Tibial nerve (tissue), 4 donors: ENCODE data around the gene ARHGEF38. TPM values are rescaled to one million over a fixed set of nuclear protein-coding genes. Genes with fewer than 3 reads are reported as not detected.

ENCODE experiments used
- DNase-seq, 2 donors: peaks; one replicate each; pipeline ENCODE4 v3.0.0-alpha.2; 2019; ENCODE audit warnings: low spot score in 2 of 2
- H3K27ac ChIP-seq, 4 donors: fragments of 200-600 bp; sonication (generic) in 3 of 4; one replicate each; pipeline ENCODE4 v1.5.1; 2017 to 2019; ENCODE audit warnings: mild to moderate bottlenecking in 1 of 4
- H3K27me3 ChIP-seq, 2 donors: fragments of 200-600 bp; sonication (generic) in 1 of 2; one replicate each; pipeline versions ENCODE4 v1.5.1 to v1.6.0; 2017 to 2019
- H3K36me3 ChIP-seq, 3 donors: fragments of 200-600 bp; sonication (generic); one replicate each; pipeline ENCODE4 v1.5.1; 2018 to 2019
- H3K4me1 ChIP-seq, 4 donors: fragments of 200-600 bp; sonication (generic) in 3 of 4; one replicate each; pipeline ENCODE4 v1.5.1; 2017 to 2019
- H3K4me3 ChIP-seq, 4 donors: fragments of 200-600 bp; sonication (generic) in 3 of 4; one replicate each; pipeline ENCODE4 v1.5.1; 2017 to 2019; ENCODE audit warnings: mild to moderate bottlenecking in 1 of 4, moderate library complexity in 1 of 4
- H3K9me3 ChIP-seq, 4 donors: fragments of 200-600 bp; sonication (generic) in 3 of 4; one replicate each; pipeline ENCODE4 v1.5.1; 2017 to 2019
- CTCF ChIP-seq, 5 experiments: fragments of 200-600 bp in 3 of 5; fragments of 450-650 bp in 2 of 5; sonication (generic) in 3 of 5; IDR thresholded peaks; one replicate each; pipeline ENCODE4 v1.5.1; 2016 to 2019; ENCODE audit warnings: antibody characterized with exemption in 5 of 5, mild to moderate bottlenecking in 3 of 5, moderate library complexity in 2 of 5
- EP300 ChIP-seq, 2 donors: sonication (generic); formaldehyde crosslinking; IDR thresholded peaks; one replicate each; pipeline ENCODE4 v1.6.1; 2017; ENCODE audit warnings: antibody characterized with exemption in 2 of 2, mild to moderate bottlenecking in 1 of 2
- POLR2A ChIP-seq, 2 donors: fragments of 450-650 bp; IDR thresholded peaks; one replicate each; pipeline ENCODE4 v1.6.1; 2017; ENCODE audit warnings: antibody characterized with exemption in 2 of 2, mild to moderate bottlenecking in 2 of 2, moderate library complexity in 2 of 2
- WGBS, 2 donors: methylation state at CpG; one replicate each; pipeline ENCODE4 v1.1.5; 2018; 5-methylcytosine and 5-hydroxymethylcytosine counted together
- total RNA-seq, 4 donors: library from RNA; depleted of rRNA; stranded (reverse); fragments of >200 nt; gene quantifications; one replicate each; pipeline ENCODE4 v1.1.0, GENCODE V29; 2016

The ARHGEF38 gene
- total RNA-seq, 4 donors from 2014 or later = not detected

GRCh38 chr4:105632599-105632998, 80.2 kb downstream of the ARHGEF38 start:
- peaks cover 0 to 36% (median 7%) of the 10 kb centered on the region in 4 donors for H3K4me1 ChIP-seq
- H3K36me3 ChIP-seq = no peaks in the 10 kb centered on the region
- no peaks in the 10 kb centered on the region for H3K27me3 ChIP-seq
- DNase-seq = no peak
- no peak overlapping the region for H3K4me3 ChIP-seq
- WGBS, 2 donors = 80 to 89% methylated on average over 3 of the region's 3 CpGs
- H3K27ac ChIP-seq = peak overlapping the region in 1 of 4 donors; percentile 29
- H3K9me3 ChIP-seq = no peaks in the 10 kb centered on the region
- TF ChIP-seq POLR2A (IDR thresholded peaks at IDR 0.05) (no peak), CTCF (IDR thresholded peaks at IDR 0.05) (no peak), EP300 (IDR thresholded peaks at IDR 0.05) (no peak)

GRCh38 chr4:105633241-105633640, 80.8 kb downstream of the ARHGEF38 start:
- Histone ChIP-seq H3K27me3 (no peaks in the 10 kb centered on the region), H3K4me3 (no peak overlapping the region), H3K4me1 (peaks cover 0 to 43% (median 13%) of the 10 kb centered on the region in 4 donors), H3K36me3 (no peaks in the 10 kb centered on the region), H3K9me3 (no peaks in the 10 kb centered on the region), H3K27ac (peak overlapping the region in 1 of 4 donors; percentile 29)
- WGBS, 2 donors = 53 to 63% methylated on average over 3 of the region's 3 CpGs
- TF ChIP-seq EP300 (IDR thresholded peaks at IDR 0.05) = no peak
- TF ChIP-seq CTCF (IDR thresholded peaks at IDR 0.05) = no peak
- TF ChIP-seq POLR2A (IDR thresholded peaks at IDR 0.05) = no peak
- no peak for DNase-seq

DNA sequence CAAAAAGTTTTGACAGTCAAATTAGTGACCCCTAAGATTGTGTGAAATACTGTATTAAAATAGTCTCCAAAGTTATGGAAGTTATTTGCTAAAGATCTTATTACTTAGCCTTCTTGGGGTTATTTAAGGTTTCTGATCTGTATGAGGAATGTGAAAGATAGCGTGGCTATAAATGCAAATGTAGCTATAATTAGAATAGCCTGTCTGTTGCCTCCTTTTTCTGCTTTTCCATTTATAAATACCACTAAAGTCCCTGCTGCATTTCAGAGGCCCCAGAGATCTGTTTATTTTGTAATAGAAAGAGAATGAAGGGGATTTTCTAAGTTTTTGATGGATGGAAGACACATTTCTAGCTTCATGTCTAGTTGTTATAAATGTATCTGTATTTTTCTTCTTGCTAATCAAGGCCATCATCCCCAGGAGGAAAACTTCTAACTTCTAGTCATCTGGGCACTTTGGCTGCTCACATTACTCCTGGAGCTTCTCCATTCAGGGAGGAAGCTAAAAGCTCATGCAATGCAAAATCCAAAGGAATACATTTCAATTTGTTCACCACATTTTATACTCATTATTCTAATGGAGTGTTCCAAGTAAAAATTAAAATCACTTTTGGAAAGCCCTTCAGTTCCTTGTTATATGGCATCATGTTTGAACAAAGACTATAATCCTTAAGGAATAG, 82.1 kb downstream of the ARHGEF38 start:
- WGBS, 2 donors = 14 to 21% methylated on average over 1 of the region's 1 CpG
- Histone ChIP-seq H3K4me1 (peaks cover 0 to 49% (median 15%) of the 10 kb centered on the region in 4 donors), H3K27me3 (no peaks in the 10 kb centered on the region), H3K4me3 (no peak overlapping the region), H3K27ac (peak overlapping the region in 1 of 4 donors; percentile 17), H3K36me3 (no peaks in the 10 kb centered on the region), H3K9me3 (no peaks in the 10 kb centered on the region)
- TF ChIP-seq EP300 (IDR thresholded peaks at IDR 0.05) (no peak), CTCF (IDR thresholded peaks at IDR 0.05) (no peak), POLR2A (IDR thresholded peaks at IDR 0.05) (no peak)
- no peak for DNase-seq

GRCh38 chr4:105637408-105638176, 85.2 kb downstream of the ARHGEF38 start:
- peak; percentile 72 to 81 for DNase-seq
- WGBS, 2 donors = 27 to 33% methylated on average over 4 of the region's 4 CpGs

More at GRCh38 chr4:105637408-105638176, 85.2 kb downstream of the ARHGEF38 start:
- no peaks in the 10 kb centered on the region for H3K9me3 ChIP-seq
- TF ChIP-seq EP300 (IDR thresholded peaks at IDR 0.05) = peak in 1 of 2 donors; percentile 62
- TF ChIP-seq POLR2A (IDR thresholded peaks at IDR 0.05) = no peak
- TF ChIP-seq CTCF (IDR thresholded peaks at IDR 0.05) = no peak
- H3K27me3 ChIP-seq = no peaks in the 10 kb centered on the region
- H3K4me3 ChIP-seq = no peak overlapping the region
- peaks cover 0 to 49% (median 15%) of the 10 kb centered on the region in 4 donors for H3K4me1 ChIP-seq
- peak overlapping the region in 3 of 4 donors; percentile 6 to 61 (median 11) for H3K27ac ChIP-seq
- no peaks in the 10 kb centered on the region for H3K36me3 ChIP-seq
